ENCODE data around the gene PARN.

DNA sequence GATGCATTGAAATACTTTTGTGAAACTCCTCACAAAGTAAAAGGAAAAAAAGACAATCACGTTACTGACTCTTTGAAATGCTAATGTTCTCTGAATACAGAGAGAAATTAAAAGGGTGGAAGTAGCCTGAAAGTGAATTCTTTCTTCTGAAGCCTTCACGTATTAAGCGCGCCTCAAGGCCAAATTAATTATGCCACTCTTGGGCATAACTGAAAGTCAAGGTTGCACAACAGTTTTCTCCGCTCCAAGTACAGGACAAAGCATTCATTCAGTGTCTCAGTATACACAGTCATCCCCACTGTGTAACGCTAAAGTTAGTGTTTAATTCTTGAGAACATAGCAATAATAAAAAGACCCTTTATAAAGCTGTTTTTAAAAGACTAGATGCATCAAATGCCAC, 21.5 kb downstream of the PARN start:
- TF ChIP-seq CTCF (IDR thresholded peaks at IDR 0.05) (no peak), POLR2A (IDR thresholded peaks at IDR 0.05) (no peak), EP300 (IDR thresholded peaks at IDR 0.05) (no peak)

Data from stomach (tissue), 4 donors.